EH (cell line): ENCODE results near the gene NDE1.
"Not testable (repeated sequence)": the region's sequence is repeated elsewhere in the genome, so short reads cannot be mapped to it uniquely, and the experiment has no call there.

Experiments
- DNase-seq: peaks from one replicate; pipeline ENCODE4 v3.0.0-alpha.2; 2015; ENCODE audit warnings: low read depth

NDE1 gene

GRCh38 chr16:15652293-15653001 lies 2.4 kb downstream of the NDE1 start:
- DNase-seq, result no peak

GRCh38 chr16:15653227-15653626 lies 3.2 kb downstream of the NDE1 start:
- peak; percentile 95 for DNase-seq

GRCh38 chr16:15654591-15654990 lies 4.5 kb downstream of the NDE1 start:
- no peak for DNase-seq

- DNase-seq, result not testable (repeated sequence)
Observed at GRCh38 chr16:15655561-15655960, 5.5 kb downstream of the NDE1 start.

GRCh38 chr16:15658149-15658548 lies 8.1 kb downstream of the NDE1 start:
- no peak for DNase-seq

GRCh38 chr16:15658556-15658955 lies 8.5 kb downstream of the NDE1 start:
- DNase-seq, result no peak

GRCh38 chr16:15660203-15660601 lies 10.2 kb downstream of the NDE1 start:
- DNase-seq, result no peak

- no peak for DNase-seq
Observed at GRCh38 chr16:15665107-15665506, 15.1 kb downstream of the NDE1 start.

GRCh38 chr16:15667091-15667742 lies 17.2 kb downstream of the NDE1 start:
- DNase-seq, result no peak

GRCh38 chr16:15671530-15672117 lies 21.6 kb downstream of the NDE1 start:
- no peak for DNase-seq

- DNase-seq, result not testable (repeated sequence)
Observed at GRCh38 chr16:15672127-15672513, 22.1 kb downstream of the NDE1 start.

GRCh38 chr16:15672514-15673167 lies 22.6 kb downstream of the NDE1 start:
- peak; percentile 99 for DNase-seq

GRCh38 chr16:15674571-15674970 lies 24.5 kb downstream of the NDE1 start:
- DNase-seq, result no peak

- DNase-seq, result no peak
Observed at GRCh38 chr16:15676506-15676905, 26.5 kb downstream of the NDE1 start.

GRCh38 chr16:15677447-15677846 lies 27.4 kb downstream of the NDE1 start:
- no peak for DNase-seq

GRCh38 chr16:15682105-15682570 lies 32.1 kb downstream of the NDE1 start:
- peak; percentile 81 for DNase-seq

- no peak for DNase-seq
Observed at GRCh38 chr16:15686287-15686686, 36.2 kb downstream of the NDE1 start.

GRCh38 chr16:15689290-15689689 lies 39.2 kb downstream of the NDE1 start:
- DNase-seq, result peak; percentile 55

- DNase-seq, result peak; percentile 88
Observed at GRCh38 chr16:15690296-15690695, 40.3 kb downstream of the NDE1 start.

GRCh38 chr16:15691046-15691445 lies 41.0 kb downstream of the NDE1 start:
- DNase-seq, result no peak

- DNase-seq, result not testable (repeated sequence)
Observed at GRCh38 chr16:15692508-15692907, 42.5 kb downstream of the NDE1 start.

- DNase-seq, result no peak
Observed at GRCh38 chr16:15694499-15694898, 44.5 kb downstream of the NDE1 start.

GRCh38 chr16:15699819-15700218 lies 49.8 kb downstream of the NDE1 start:
- DNase-seq, result no peak
